ENCODE measurements around the gene ISYNA1. TPM values are rescaled to one million over a fixed set of nuclear protein-coding genes. Genes with fewer than 3 reads are reported as not detected.

Gene ISYNA1
- total and polyA plus RNA-seq, 4 donors, result 4.7 to 41.9 (median 10.1) TPM

DNA sequence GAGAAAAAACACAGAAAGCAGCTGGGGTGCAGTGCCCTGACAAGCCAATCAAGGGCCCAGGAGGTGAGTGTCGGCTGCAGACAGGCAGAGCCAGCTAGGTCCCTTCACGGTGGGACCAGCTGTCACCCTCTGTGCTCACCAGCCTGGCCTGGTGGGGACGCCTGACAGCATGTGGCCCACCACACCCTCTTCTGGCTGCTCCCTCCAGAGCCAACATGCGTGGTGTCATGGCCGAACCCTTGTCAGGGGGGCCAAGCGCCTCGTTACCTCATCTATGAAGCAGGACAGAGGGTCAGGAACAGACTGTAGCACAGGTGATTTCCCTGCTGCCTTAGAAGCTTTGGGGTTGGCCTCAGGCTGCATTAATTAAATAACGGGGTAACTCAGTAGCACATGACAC, 40.0 kb upstream of the ISYNA1 start:
- peaks cover 12 to 51% (median 31%) of the 10 kb centered on the region in 4 donors for H3K4me1 ChIP-seq (ENCODE audit: control insufficient read depth in 4 of 4, insufficient read depth in 4 of 4, low read length in 3 of 4)
- H3K36me3 ChIP-seq (ENCODE audit: control insufficient read depth in 4 of 4, insufficient read depth in 3 of 4, low read depth in 1 of 4, low read length in 3 of 4), result no peaks in the 10 kb centered on the region
- no peaks in the 10 kb centered on the region for H3K9me3 ChIP-seq (ENCODE audit: control insufficient read depth in 4 of 4, low read length in 3 of 4)
- H3K9ac ChIP-seq (ENCODE audit: low read depth in 1 of 2, low read length in 2 of 2), result no peak overlapping the region
- H3K4me3 ChIP-seq (ENCODE audit: low read depth in 1 of 3, low read length in 3 of 3), result no peak overlapping the region
- no peaks in the 10 kb centered on the region for H3K27me3 ChIP-seq (ENCODE audit: control insufficient read depth in 4 of 4, insufficient read depth in 4 of 4, low read length in 3 of 4)
- WGBS, result 91% methylated on average over 8 of the region's 8 CpGs
- peak overlapping the region; percentile 85 to 93 for H3K27ac ChIP-seq (ENCODE audit: low read depth in 1 of 2, low read length in 2 of 2)
- DNase-seq (ENCODE audit: low spot score), result no peak
- TF ChIP-seq, protein P1, sequence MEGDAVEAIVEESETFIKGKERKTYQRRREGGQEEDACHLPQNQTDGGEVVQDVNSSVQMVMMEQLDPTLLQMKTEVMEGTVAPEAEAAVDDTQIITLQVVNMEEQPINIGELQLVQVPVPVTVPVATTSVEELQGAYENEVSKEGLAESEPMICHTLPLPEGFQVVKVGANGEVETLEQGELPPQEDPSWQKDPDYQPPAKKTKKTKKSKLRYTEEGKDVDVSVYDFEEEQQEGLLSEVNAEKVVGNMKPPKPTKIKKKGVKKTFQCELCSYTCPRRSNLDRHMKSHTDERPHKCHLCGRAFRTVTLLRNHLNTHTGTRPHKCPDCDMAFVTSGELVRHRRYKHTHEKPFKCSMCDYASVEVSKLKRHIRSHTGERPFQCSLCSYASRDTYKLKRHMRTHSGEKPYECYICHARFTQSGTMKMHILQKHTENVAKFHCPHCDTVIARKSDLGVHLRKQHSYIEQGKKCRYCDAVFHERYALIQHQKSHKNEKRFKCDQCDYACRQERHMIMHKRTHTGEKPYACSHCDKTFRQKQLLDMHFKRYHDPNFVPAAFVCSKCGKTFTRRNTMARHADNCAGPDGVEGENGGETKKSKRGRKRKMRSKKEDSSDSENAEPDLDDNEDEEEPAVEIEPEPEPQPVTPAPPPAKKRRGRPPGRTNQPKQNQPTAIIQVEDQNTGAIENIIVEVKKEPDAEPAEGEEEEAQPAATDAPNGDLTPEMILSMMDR (IDR thresholded peaks at IDR 0.05; ENCODE audit: low read depth, low read length, missing input control), result no peak
- TF ChIP-seq JUND (IDR thresholded peaks at IDR 0.05) (no peak), RAD21 (IDR thresholded peaks at IDR 0.05) (no peak), HNF4G (IDR thresholded peaks at IDR 0.05) (no peak), SP1 (IDR thresholded peaks at IDR 0.05) (no peak), YY1 (IDR thresholded peaks at IDR 0.05) (no peak)

DNA sequence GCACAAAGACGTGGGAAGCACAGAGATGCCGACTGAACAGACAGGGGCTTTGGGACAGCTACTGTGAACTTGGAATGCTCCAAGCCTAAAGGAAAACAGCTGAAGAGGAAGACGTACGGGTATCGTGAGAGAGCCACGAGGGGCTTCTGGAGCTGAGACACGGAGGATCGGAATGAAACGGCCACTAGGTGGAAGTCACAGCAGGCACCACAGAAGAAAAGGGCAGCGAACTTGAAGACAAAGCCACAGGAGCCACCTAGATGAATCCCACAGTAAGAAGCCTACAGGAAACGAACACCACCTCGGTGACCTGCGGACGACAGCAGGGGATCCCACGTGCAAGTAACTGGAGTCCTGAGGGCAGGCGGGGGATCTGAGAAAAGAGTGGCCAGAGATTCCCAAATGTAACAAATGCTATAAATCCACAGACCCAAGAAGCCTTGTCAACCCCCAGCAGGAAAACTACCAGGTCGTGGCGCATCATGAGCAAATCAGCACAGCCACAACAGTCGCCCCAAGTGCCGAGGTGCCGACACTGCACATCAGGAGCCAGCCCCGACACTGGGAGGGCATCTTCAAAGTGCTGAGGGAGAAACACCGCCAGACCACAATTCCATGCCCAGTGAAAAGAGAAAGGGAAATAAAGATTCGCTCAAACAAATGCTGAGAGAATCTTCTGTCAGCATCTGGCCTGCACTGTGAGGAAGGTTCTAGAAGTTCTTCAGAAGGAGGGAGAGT, 39.3 kb upstream of the ISYNA1 start:
- peaks cover 10 to 49% (median 30%) of the 10 kb centered on the region in 4 donors for H3K4me1 ChIP-seq (ENCODE audit: control insufficient read depth in 4 of 4, insufficient read depth in 4 of 4, low read length in 3 of 4)
- H3K36me3 ChIP-seq (ENCODE audit: control insufficient read depth in 4 of 4, insufficient read depth in 3 of 4, low read depth in 1 of 4, low read length in 3 of 4), result peaks cover 0 to 2% (median 0%) of the 10 kb centered on the region in 4 donors
- no peak overlapping the region for H3K9ac ChIP-seq (ENCODE audit: low read depth in 1 of 2, low read length in 2 of 2)
- peak overlapping the region; percentile 85 to 93 for H3K27ac ChIP-seq (ENCODE audit: low read depth in 1 of 2, low read length in 2 of 2)
- TF ChIP-seq, protein P1 (IDR thresholded peaks at IDR 0.05; ENCODE audit: low read depth, low read length, missing input control), result no peak
- TF ChIP-seq ATF3 (IDR thresholded peaks at IDR 0.05) (no peak), FOXA2 (IDR thresholded peaks at IDR 0.05) (no peak), HNF4A (conservative IDR thresholded peaks at IDR 0.05) (no peak), SP1 (IDR thresholded peaks at IDR 0.05) (no peak), TAF1 (conservative IDR thresholded peaks at IDR 0.05) (no peak), JUND (IDR thresholded peaks at IDR 0.05) (no peak), NR2F2 (IDR thresholded peaks at IDR 0.05) (no peak), RAD21 (IDR thresholded peaks at IDR 0.05) (no peak), HNF4G (IDR thresholded peaks at IDR 0.05) (no peak), EGR1 (IDR thresholded peaks at IDR 0.05; ENCODE audit: low read depth in 2 of 2) (no peak), GABPA (IDR thresholded peaks at IDR 0.05 in 1 of 2, conservative IDR thresholded peaks at IDR 0.05 in 1 of 2) (no peak)
- TF ChIP-seq, protein P2, sequence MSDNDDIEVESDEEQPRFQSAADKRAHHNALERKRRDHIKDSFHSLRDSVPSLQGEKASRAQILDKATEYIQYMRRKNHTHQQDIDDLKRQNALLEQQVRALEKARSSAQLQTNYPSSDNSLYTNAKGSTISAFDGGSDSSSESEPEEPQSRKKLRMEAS (IDR thresholded peaks at IDR 0.05), result no peak
- TF ChIP-seq, protein P3, sequence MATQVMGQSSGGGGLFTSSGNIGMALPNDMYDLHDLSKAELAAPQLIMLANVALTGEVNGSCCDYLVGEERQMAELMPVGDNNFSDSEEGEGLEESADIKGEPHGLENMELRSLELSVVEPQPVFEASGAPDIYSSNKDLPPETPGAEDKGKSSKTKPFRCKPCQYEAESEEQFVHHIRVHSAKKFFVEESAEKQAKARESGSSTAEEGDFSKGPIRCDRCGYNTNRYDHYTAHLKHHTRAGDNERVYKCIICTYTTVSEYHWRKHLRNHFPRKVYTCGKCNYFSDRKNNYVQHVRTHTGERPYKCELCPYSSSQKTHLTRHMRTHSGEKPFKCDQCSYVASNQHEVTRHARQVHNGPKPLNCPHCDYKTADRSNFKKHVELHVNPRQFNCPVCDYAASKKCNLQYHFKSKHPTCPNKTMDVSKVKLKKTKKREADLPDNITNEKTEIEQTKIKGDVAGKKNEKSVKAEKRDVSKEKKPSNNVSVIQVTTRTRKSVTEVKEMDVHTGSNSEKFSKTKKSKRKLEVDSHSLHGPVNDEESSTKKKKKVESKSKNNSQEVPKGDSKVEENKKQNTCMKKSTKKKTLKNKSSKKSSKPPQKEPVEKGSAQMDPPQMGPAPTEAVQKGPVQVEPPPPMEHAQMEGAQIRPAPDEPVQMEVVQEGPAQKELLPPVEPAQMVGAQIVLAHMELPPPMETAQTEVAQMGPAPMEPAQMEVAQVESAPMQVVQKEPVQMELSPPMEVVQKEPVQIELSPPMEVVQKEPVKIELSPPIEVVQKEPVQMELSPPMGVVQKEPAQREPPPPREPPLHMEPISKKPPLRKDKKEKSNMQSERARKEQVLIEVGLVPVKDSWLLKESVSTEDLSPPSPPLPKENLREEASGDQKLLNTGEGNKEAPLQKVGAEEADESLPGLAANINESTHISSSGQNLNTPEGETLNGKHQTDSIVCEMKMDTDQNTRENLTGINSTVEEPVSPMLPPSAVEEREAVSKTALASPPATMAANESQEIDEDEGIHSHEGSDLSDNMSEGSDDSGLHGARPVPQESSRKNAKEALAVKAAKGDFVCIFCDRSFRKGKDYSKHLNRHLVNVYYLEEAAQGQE (IDR thresholded peaks at IDR 0.05), result no peak
- TF ChIP-seq, protein P4, sequence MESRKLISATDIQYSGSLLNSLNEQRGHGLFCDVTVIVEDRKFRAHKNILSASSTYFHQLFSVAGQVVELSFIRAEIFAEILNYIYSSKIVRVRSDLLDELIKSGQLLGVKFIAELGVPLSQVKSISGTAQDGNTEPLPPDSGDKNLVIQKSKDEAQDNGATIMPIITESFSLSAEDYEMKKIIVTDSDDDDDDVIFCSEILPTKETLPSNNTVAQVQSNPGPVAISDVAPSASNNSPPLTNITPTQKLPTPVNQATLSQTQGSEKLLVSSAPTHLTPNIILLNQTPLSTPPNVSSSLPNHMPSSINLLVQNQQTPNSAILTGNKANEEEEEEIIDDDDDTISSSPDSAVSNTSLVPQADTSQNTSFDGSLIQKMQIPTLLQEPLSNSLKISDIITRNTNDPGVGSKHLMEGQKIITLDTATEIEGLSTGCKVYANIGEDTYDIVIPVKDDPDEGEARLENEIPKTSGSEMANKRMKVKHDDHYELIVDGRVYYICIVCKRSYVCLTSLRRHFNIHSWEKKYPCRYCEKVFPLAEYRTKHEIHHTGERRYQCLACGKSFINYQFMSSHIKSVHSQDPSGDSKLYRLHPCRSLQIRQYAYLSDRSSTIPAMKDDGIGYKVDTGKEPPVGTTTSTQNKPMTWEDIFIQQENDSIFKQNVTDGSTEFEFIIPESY (IDR thresholded peaks at IDR 0.05), result no peak
- no peak overlapping the region for H3K4me3 ChIP-seq (ENCODE audit: low read depth in 1 of 3, low read length in 3 of 3)
- no peak for DNase-seq (ENCODE audit: low spot score)
- H3K27me3 ChIP-seq (ENCODE audit: control insufficient read depth in 4 of 4, insufficient read depth in 4 of 4, low read length in 3 of 4), result no peaks in the 10 kb centered on the region
- no peaks in the 10 kb centered on the region for H3K9me3 ChIP-seq (ENCODE audit: control insufficient read depth in 4 of 4, low read length in 3 of 4)
- WGBS, result 84% methylated on average over 24 of the region's 24 CpGs

Measured in liver (tissue), 9 donors.